Gastroesophageal sphincter (tissue), 4 donors: Measurements from ENCODE around the gene HLCS. TPM values are rescaled to one million over a fixed set of nuclear protein-coding genes. Genes with fewer than 3 reads are reported as not detected.
A peak's percentile ranks its signal among the peaks of the same experiment; 100 is the strongest.
"Not testable (repeated sequence)": the region's sequence is repeated elsewhere in the genome, so short reads cannot be mapped to it uniquely, and the experiment has no call there.

Experiments used
- ATAC-seq: fragments of 150-250 bp; one replicate; pipeline ENCODE4 v1.9.1; 2016; ENCODE audit warnings: mild to moderate bottlenecking, moderate library complexity
- H3K27ac ChIP-seq, 4 donors: fragments of 200-600 bp; sonication (generic) in 3 of 4; 1 replicate in 3 of 4; 2 replicates in 1 of 4; pipeline ENCODE4 v1.5.1; 2016 to 2019
- H3K27me3 ChIP-seq: fragments of 200-600 bp; sonication (generic); one replicate; pipeline ENCODE4 v1.5.1; 2019
- H3K36me3 ChIP-seq, 2 donors: fragments of 200-600 bp; sonication (generic); one replicate each; pipeline ENCODE4 v1.5.1; 2019; ENCODE audit warnings: control low read depth in 1 of 2
- H3K4me1 ChIP-seq, 3 donors: fragments of 200-600 bp; sonication (generic); 1 replicate in 2 of 3; 2 replicates in 1 of 3; pipeline ENCODE4 v1.5.1; 2016 to 2019; ENCODE audit warnings: control low read depth in 2 of 3
- H3K4me3 ChIP-seq, 2 donors: fragments of 200-600 bp; sonication (generic); one replicate each; pipeline ENCODE4 v1.5.1; 2019; ENCODE audit warnings: mild to moderate bottlenecking in 1 of 2, moderate library complexity in 1 of 2
- H3K9me3 ChIP-seq, 3 donors: fragments of 200-600 bp; sonication (generic); one replicate each; pipeline ENCODE4 v1.5.1; 2017 to 2019; ENCODE audit warnings: control low read depth in 2 of 3
- CTCF ChIP-seq, 4 experiments: fragments of 200-600 bp in 2 of 4; fragments of 450-650 bp in 2 of 4; sonication (generic) in 1 of 4; IDR thresholded peaks; one replicate each; pipeline ENCODE4 v1.5.1; 2017 to 2019; ENCODE audit warnings: antibody characterized with exemption in 4 of 4, mild to moderate bottlenecking in 2 of 4, moderate library complexity in 2 of 4
- EP300 ChIP-seq: sonication (generic); formaldehyde crosslinking; IDR thresholded peaks from one replicate; pipeline ENCODE4 v1.6.1; 2017; ENCODE audit warnings: antibody characterized with exemption, mild to moderate bottlenecking
- POLR2A ChIP-seq, 2 donors: fragments of 450-650 bp; IDR thresholded peaks; one replicate each; pipeline ENCODE4 v1.6.1; 2017; ENCODE audit warnings: antibody characterized with exemption in 2 of 2, mild to moderate bottlenecking in 2 of 2, moderate library complexity in 1 of 2
- POLR2AphosphoS5 ChIP-seq: sonication (generic); formaldehyde crosslinking; IDR thresholded peaks from one replicate; pipeline ENCODE4 v1.6.1; 2017; ENCODE audit warnings: antibody characterized with exemption
- WGBS, 2 donors: methylation state at CpG; one replicate each; pipeline ENCODE4 v1.1.5; 2018; ENCODE audit warnings: low coverage in 1 of 2; 5-methylcytosine and 5-hydroxymethylcytosine counted together
- total RNA-seq, 4 donors: library from RNA; depleted of rRNA; stranded (reverse); fragments of >200 nt; gene quantifications; one replicate each; pipeline ENCODE4 v1.1.0, GENCODE V29; 2016

The HLCS gene
- total RNA-seq, 4 donors from 2014 or later, result 14.4 to 33.3 (median 24.9) TPM

DNA sequence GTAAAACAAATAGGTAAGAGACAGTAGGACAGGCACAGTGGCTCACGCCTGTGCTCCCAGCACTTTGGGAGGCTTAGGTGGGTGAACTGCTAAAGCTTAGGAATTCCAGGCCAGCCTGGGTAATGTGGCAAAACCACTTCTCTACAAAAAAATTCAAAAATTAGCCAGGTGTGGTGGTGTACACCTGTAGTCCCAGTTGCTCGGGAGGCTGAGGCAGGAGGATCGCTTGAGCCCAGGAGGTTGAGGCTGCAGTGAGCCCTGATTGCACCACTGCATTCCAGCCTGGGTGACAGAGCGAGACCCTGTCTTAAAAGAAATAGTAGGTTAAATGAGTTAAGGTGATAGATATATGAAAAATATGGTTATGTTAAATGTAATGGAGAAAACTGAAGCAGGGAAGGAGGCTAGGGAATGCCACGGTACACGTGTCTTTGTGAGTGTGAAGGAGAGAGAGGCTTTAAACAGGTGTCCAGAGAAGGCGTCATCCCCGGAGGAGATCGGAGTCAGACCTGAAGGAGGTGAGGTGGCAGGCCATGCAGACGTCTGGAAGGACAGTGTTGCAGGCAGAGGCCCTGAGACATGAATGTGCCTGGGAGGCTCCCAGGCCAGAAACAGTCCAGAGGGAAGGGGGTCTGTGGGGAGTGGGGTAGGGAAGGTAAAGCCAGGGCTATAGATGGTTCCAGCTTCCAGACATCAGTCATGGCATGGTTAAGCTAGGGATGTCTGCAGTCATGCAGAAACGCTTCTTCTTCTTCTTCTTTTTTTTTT, 32.8 kb upstream of the HLCS start:
- H3K27me3 ChIP-seq, result peaks cover 8% of the 10 kb centered on the region
- no peak for ATAC-seq
- H3K36me3 ChIP-seq, result no peaks in the 10 kb centered on the region
- H3K27ac ChIP-seq, result no peak overlapping the region
- TF ChIP-seq POLR2AphosphoS5 (no peak), POLR2A (IDR thresholded peaks at IDR 0.05) (no peak), EP300 (no peak), CTCF (IDR thresholded peaks at IDR 0.05) (no peak)
- 78 to 91% methylated on average over 9 to 10 of the region's 11 CpGs for WGBS, 2 donors
- H3K4me3 ChIP-seq, result no peak overlapping the region
- no peaks in the 10 kb centered on the region for H3K4me1 ChIP-seq
- H3K9me3 ChIP-seq, result peaks cover 0 to 3% (median 0%) of the 10 kb centered on the region in 3 donors

- H3K9me3 ChIP-seq, H3K27ac ChIP-seq, H3K4me1 ChIP-seq, H3K4me3 ChIP-seq, H3K36me3 ChIP-seq, ATAC-seq: not testable (repeated sequence)
- H3K27me3 ChIP-seq, result peaks cover 21% of the 10 kb centered on the region
- WGBS, 2 donors, result 90 to 91% methylated on average over 10 to 12 of the region's 12 CpGs
Measured at GRCh38 chr21:36995285-36995684, 28.8 kb upstream of the HLCS start.

- WGBS, 2 donors, result 35% methylated on average over 21 of the region's 38 CpGs; no CpG with 5 or more reads in 1 of the 2 donors
- H3K27ac ChIP-seq, result no peak overlapping the region
- H3K4me1 ChIP-seq, result peaks cover 0 to 6% (median 0%) of the 10 kb centered on the region in 3 donors
- H3K9me3 ChIP-seq, result peaks cover 0 to 6% (median 0%) of the 10 kb centered on the region in 3 donors
- no peak overlapping the region for H3K4me3 ChIP-seq
- H3K27me3 ChIP-seq, result peaks cover 21% of the 10 kb centered on the region
- H3K36me3 ChIP-seq, result no peaks in the 10 kb centered on the region
- TF ChIP-seq POLR2A (IDR thresholded peaks at IDR 0.05) (no peak), POLR2AphosphoS5 (no peak), EP300 (no peak), CTCF (IDR thresholded peaks at IDR 0.05) (no peak)
- ATAC-seq, result no peak
Measured at GRCh38 chr21:36994501-36995158, 28.2 kb upstream of the HLCS start.

- WGBS, 2 donors, result 75 to 89% methylated on average over 5 to 7 of the region's 7 CpGs
- TF ChIP-seq POLR2AphosphoS5, result no peak
- no peak for TF ChIP-seq CTCF (IDR thresholded peaks at IDR 0.05)
- no peak for TF ChIP-seq EP300
- no peak for TF ChIP-seq POLR2A (IDR thresholded peaks at IDR 0.05)
- H3K36me3 ChIP-seq, result no peaks in the 10 kb centered on the region
- no peak overlapping the region for H3K27ac ChIP-seq
- ATAC-seq, result no peak
- peaks cover 21% of the 10 kb centered on the region for H3K27me3 ChIP-seq
- peaks cover 0 to 6% (median 0%) of the 10 kb centered on the region in 3 donors for H3K4me1 ChIP-seq
- no peak overlapping the region for H3K4me3 ChIP-seq
- peaks cover 0 to 6% (median 0%) of the 10 kb centered on the region in 3 donors for H3K9me3 ChIP-seq
Measured at GRCh38 chr21:36992671-36993070, 26.2 kb upstream of the HLCS start.

DNA sequence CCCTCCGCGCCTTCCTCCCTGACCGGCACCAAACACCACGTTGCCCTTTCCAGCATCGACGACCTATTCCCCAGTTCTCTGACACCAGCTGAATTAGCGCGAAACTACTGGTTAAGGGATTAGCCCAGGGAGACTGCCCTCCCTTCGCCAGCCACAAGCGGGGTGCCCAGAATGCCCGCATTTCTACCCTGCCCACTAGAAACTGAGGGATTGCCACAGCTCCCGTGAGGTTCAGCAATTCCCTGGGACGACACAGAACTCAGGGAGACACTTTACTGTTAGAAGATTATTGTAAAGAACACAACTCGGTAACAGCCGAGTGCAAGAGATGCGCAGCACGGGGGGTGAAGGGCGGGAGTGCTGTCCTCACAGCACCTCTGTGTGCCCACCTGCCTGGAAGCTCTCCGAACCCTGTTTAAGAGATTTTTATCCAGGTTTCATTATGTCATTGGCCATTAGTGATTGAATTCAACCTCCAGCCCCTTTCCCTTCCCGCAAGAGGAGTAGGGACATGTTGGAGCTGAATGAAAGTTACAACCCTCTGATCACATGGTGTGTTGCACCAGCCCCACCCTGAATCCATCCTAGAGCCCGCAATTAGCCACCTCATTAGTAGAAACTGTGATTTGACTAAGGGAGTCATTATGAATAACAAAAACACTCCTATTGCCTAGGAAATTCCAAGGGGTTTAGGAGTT, 24.2 kb upstream of the HLCS start:
- ATAC-seq, result no peak
- no peaks in the 10 kb centered on the region for H3K36me3 ChIP-seq
- H3K27ac ChIP-seq, result peak overlapping the region; percentile 45 to 96 (median 92)
- WGBS, 2 donors, result 71 to 73% methylated on average over 7 to 11 of the region's 21 CpGs
- H3K9me3 ChIP-seq, result peaks cover 0 to 6% (median 0%) of the 10 kb centered on the region in 3 donors
- H3K27me3 ChIP-seq, result peaks cover 21% of the 10 kb centered on the region
- H3K4me3 ChIP-seq, result peak overlapping the region; percentile 40 to 59
- TF ChIP-seq POLR2A (IDR thresholded peaks at IDR 0.05) (no peak), EP300 (no peak), POLR2AphosphoS5 (no peak)
- H3K4me1 ChIP-seq, result peaks cover 0 to 6% (median 0%) of the 10 kb centered on the region in 3 donors
